HG03108 (cell line): Measurements from ENCODE around the gene E2F4.

ENCODE experiments used
- ATAC-seq: cut with Tn5 transposase; IDR thresholded peaks from one replicate; pipeline ENCODE4 v1.9.1; 2021; ENCODE audit warnings: moderate library complexity; ENCODE audit not compliant: unreplicated experiment

Gene E2F4

DNA sequence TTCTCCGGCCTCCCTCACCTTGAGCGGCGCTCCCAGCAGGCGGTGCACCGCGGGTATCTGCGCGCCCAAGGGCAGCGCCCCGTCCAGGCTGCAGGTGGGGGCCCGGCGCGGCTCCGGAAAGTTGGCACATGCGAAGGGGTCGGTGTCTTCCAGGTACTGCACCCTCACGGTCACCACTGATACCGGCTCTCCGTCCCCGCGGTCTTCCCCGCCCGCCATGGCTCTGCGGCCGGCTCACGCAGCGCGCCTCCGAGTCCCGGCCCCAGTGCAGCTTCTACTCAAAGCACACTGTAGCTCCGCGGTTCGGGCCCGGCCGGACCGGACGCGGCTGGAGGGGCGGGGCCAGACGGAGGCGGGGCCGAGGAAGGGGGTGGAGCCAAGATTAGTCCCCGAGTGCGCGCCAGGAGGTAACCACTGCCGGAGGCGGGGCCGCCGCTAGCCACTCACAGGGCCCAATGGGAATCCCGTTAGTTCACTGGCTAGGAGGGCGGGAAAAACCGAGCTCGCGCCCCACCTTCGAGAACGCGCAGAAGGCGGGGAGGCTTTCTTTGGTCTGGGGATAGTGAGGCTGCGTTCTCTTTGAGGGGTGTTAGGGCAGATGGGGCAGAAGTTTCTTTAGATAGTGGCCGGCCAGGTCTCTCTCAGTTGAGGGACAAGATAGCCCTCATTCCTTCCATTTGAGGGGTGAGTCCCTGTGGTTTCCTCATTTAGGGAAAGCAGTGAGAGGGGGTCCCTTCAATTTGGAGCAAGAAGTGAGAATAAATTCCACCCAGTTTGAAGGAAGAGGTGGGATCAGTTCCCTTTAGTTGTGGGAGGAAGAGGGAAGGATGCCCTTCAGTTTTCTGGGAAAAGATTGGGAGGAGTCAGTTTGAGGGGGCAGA, 55.5 kb downstream of the E2F4 start, which contains the start of gene FHOD1:
TSS of gene FHOD1 (minus strand) at position 290 of the 881 bp plus-strand sequence. CDS start at position 219, 71 bp downstream.
- peak; percentile 37 for ATAC-seq

- ATAC-seq: no peak
Measured at GRCh38 chr16:67248073-67248400, 56.1 kb downstream of the E2F4 start.
